A549 (cell line): ENCODE results near the gene CXCL5. TPM values are rescaled to one million over a fixed set of nuclear protein-coding genes. Genes with fewer than 3 reads are reported as not detected.

ENCODE experiments used
- ATAC-seq, 2 experiments: fragments of 200-7000 bp in 1 of 2; fragments of >200 bp in 1 of 2; cut with Nextera tagmentation in 1 of 2; cut with Tn5 transposase in 1 of 2; 3 replicates each; pipeline versions ENCODE4 v1.8.0 to v1.9.1; 2018 to 2020; ENCODE audit warnings: mild to moderate bottlenecking in 1 of 2, moderate library complexity in 1 of 2
- CTCF ChIA-PET: fragments of 300-600 bp; sonication (Branson Sonifier 250); formaldehyde crosslinking; extraction: SDS; loops from one replicate; lab custom pipeline; 2021; ENCODE audit warnings: antibody characterized with exemption, inconsistent platforms; lab: Yijun Ruan, JAX
- POLR2A ChIA-PET: fragments of 350-600 bp; formaldehyde crosslinking; extraction: SDS; loops from one replicate; lab custom pipeline; 2021; ENCODE audit warnings: antibody characterized with exemption, inconsistent platforms; lab: Yijun Ruan, JAX
- DNase-seq, 2 experiments: peaks; one replicate each; pipeline versions ENCODE4 v3.0.0 to v3.0.0-alpha.2; 2011 to 2016; ENCODE audit warnings: low read depth in 1 of 2, low spot score in 1 of 2
- FAIRE-seq: peaks from 2 replicates; lab custom pipeline; 2011; peaks lifted over from hg19 to GRCh38; lab: Jason Lieb, UNC
- H3K27ac ChIP-seq, 2 experiments: fragments of >200 bp; sonication (Bioruptor Twin); formaldehyde crosslinking; 3 replicates each; pipeline ENCODE4 v1.5.1; 2016 to 2017
- H3K4me1 ChIP-seq: fragments of >200 bp; sonication (Bioruptor Twin); formaldehyde crosslinking; 3 replicates; pipeline ENCODE4 v1.6.1; 2016
- H3K4me2 ChIP-seq: fragments of >200 bp; sonication (Bioruptor Twin); formaldehyde crosslinking; 3 replicates; pipeline ENCODE4 v1.6.1; 2016
- H3K4me3 ChIP-seq: fragments of >200 bp; sonication (Bioruptor Twin); formaldehyde crosslinking; 3 replicates; pipeline ENCODE4 v1.5.1; 2016
- H3K9me3 ChIP-seq: fragments of >200 bp; sonication (Bioruptor Twin); formaldehyde crosslinking; 3 replicates; pipeline ENCODE4 v1.6.1; 2016
- ATOH8 ChIP-seq: fragments of 250-450 bp; sonication (Bioruptor Pico); IDR thresholded peaks from 2 replicates; pipeline ENCODE4 v1.5.0; 2020; ENCODE audit warnings: low read depth, mild to moderate bottlenecking, moderate library complexity
- BCL3 ChIP-seq: fragments of >200 bp; sonication (Bioruptor Twin); formaldehyde crosslinking; IDR thresholded peaks from 3 replicates; pipeline ENCODE4 v1.6.1; 2016
- CEBPB ChIP-seq, 2 experiments: fragments of >200 bp in 1 of 2; sonication (Bioruptor Twin) in 1 of 2; formaldehyde crosslinking in 1 of 2; IDR thresholded peaks; 2 replicates each; pipeline ENCODE4 v1.6.1; 2012 to 2016
- CHD2 ChIP-seq: fragments of 150-350 bp; IDR thresholded peaks from 2 replicates; pipeline ENCODE4 v1.6.1; 2014; ENCODE audit warnings: low read length; ENCODE audit not compliant: partially characterized antibody
- CHD4 ChIP-seq: fragments of 200-600 bp; sonication (generic); IDR thresholded peaks from 2 replicates; pipeline ENCODE4 v1.6.1; 2016; ENCODE audit warnings: antibody characterized with exemption, mild to moderate bottlenecking, borderline replicate concordance
- EHMT2 ChIP-seq: fragments of 200-600 bp; sonication (generic); IDR thresholded peaks from 2 replicates; pipeline ENCODE4 v1.6.1; 2016; ENCODE audit warnings: antibody characterized with exemption, low read depth, mild to moderate bottlenecking, moderate library complexity
- EP300 ChIP-seq, 2 experiments: fragments of >200 bp; sonication (Bioruptor Twin); formaldehyde crosslinking; IDR thresholded peaks; 2 replicates in 1 of 2; 3 replicates in 1 of 2; pipeline ENCODE4 v1.6.1; 2016 to 2017
- ESRRA ChIP-seq: fragments of 150-350 bp; IDR thresholded peaks from 2 replicates; pipeline ENCODE4 v1.6.1; 2014; ENCODE audit warnings: mild to moderate bottlenecking, low read length, borderline replicate concordance
- FOSL2 ChIP-seq, 2 experiments: fragments of 450-650 bp in 1 of 2; fragments of >200 bp in 1 of 2; sonication (Bioruptor Twin) in 1 of 2; formaldehyde crosslinking; IDR thresholded peaks; 2 replicates each; pipeline versions ENCODE4 v1.5.0 to v1.6.1; 2016 to 2020; ENCODE audit warnings: mild to moderate bottlenecking in 1 of 2, moderate library complexity in 1 of 2
- FOXS1 ChIP-seq: fragments of 250-450 bp; sonication (Bioruptor Pico); IDR thresholded peaks from 2 replicates; pipeline ENCODE4 v1.5.0; 2020; ENCODE audit warnings: mild to moderate bottlenecking, moderate library complexity
- GATA3 ChIP-seq: IDR thresholded peaks from 2 replicates; pipeline ENCODE4 v1.6.1; 2012; ENCODE audit warnings: borderline replicate concordance
- HOXB13 ChIP-seq: fragments of 250-450 bp; sonication (Bioruptor Pico); IDR thresholded peaks from 2 replicates; pipeline ENCODE4 v1.5.0; 2020; ENCODE audit warnings: low read depth, mild to moderate bottlenecking, moderate library complexity
- JUN ChIP-seq, 2 experiments: fragments of >200 bp; sonication (Bioruptor Twin); formaldehyde crosslinking; IDR thresholded peaks; 2 replicates in 1 of 2; 3 replicates in 1 of 2; pipeline ENCODE4 v1.6.1; 2016 to 2017
- JUNB ChIP-seq: fragments of >200 bp; sonication (Bioruptor Twin); formaldehyde crosslinking; IDR thresholded peaks from 2 replicates; pipeline ENCODE4 v1.6.1; 2016
- KDM5A ChIP-seq: fragments of 200-600 bp; sonication (generic); IDR thresholded peaks from 2 replicates; pipeline ENCODE4 v1.6.1; 2016; ENCODE audit warnings: antibody characterized with exemption, mild to moderate bottlenecking
- MAFK ChIP-seq: fragments of 450-650 bp; IDR thresholded peaks from 2 replicates; pipeline ENCODE4 v1.6.1; 2014; ENCODE audit not compliant: partially characterized antibody
- MAX ChIP-seq: IDR thresholded peaks from 2 replicates; pipeline ENCODE4 v1.6.1; 2012
- NFE2L2 ChIP-seq: fragments of 150-350 bp; conservative IDR thresholded peaks from 2 replicates; pipeline ENCODE4 v1.6.1; 2014; ENCODE audit warnings: low read length
- NPAS2 ChIP-seq: fragments of 250-450 bp; sonication (Bioruptor Pico); IDR thresholded peaks from 2 replicates; pipeline ENCODE4 v1.8.0; 2022; ENCODE audit warnings: mild to moderate bottlenecking, moderate library complexity, borderline replicate concordance
- PHF8 ChIP-seq: fragments of 200-600 bp; sonication (generic); IDR thresholded peaks from 2 replicates; pipeline ENCODE4 v1.6.1; 2016; ENCODE audit warnings: low read depth, mild to moderate bottlenecking, antibody characterized with exemption, moderate library complexity, borderline replicate concordance
- POLR2AphosphoS2 ChIP-seq: conservative IDR thresholded peaks from 2 replicates; pipeline ENCODE4 v1.6.1; 2012; ENCODE audit warnings: low read length, improper control_type of control experiment, inconsistent platforms
- RAD21 ChIP-seq, 2 experiments: fragments of >200 bp in 1 of 2; sonication (Bioruptor Twin) in 1 of 2; formaldehyde crosslinking in 1 of 2; IDR thresholded peaks in 1 of 2; conservative IDR thresholded peaks in 1 of 2; 2 replicates in 1 of 2; 3 replicates in 1 of 2; pipeline ENCODE4 v1.6.1; 2012 to 2018; ENCODE audit warnings: inconsistent platforms in 1 of 2
- SMC3 ChIP-seq: fragments of >200 bp; sonication (Bioruptor Twin); formaldehyde crosslinking; IDR thresholded peaks from 3 replicates; pipeline ENCODE4 v1.6.1; 2018; ENCODE audit warnings: inconsistent platforms
- ZSCAN20 ChIP-seq: fragments of 250-450 bp; sonication (Bioruptor Pico); IDR thresholded peaks from 2 replicates; pipeline ENCODE4 v1.8.0; 2022; ENCODE audit warnings: mild to moderate bottlenecking, moderate library complexity
- WGBS: methylation state at CpG from one replicate; pipeline ENCODE4 v1.1.6; 2017; ENCODE audit errors: missing lambda C conversion rate; 5-methylcytosine and 5-hydroxymethylcytosine counted together
- polyA plus RNA-seq, 4 experiments: library from polyadenylated mRNA; depleted of rRNA in 3 of 4; stranded (reverse); fragments of >200 nt; fragmentation: RNase III in 1 of 4; extraction: RNeasy Plus Mini Kit Qiagen cat#74134 plus additional on column Dnase treatment in 1 of 4; gene quantifications; 2 replicates in 3 of 4; 3 replicates in 1 of 4; pipeline ENCODE4 v1.2.3, GENCODE V29; 2011 to 2017
- TF ChIP-seq, protein P1 (sequence below): IDR thresholded peaks from 2 replicates; pipeline ENCODE4 v1.6.1; 2012; ENCODE audit warnings: low read depth, borderline replicate concordance
- TF ChIP-seq, protein P2 (sequence below): fragments of >200 bp; sonication (Bioruptor Twin); formaldehyde crosslinking; IDR thresholded peaks from 2 replicates; pipeline ENCODE4 v1.6.1; 2016

CXCL5 gene
- polyA plus RNA-seq, 2 of the 4 experiments (the other 2 are of a cell fraction): 127 to 195 TPM

- FAIRE-seq (no peak), ATAC-seq (no peak), DNase-seq (no peak)
- no peaks in the 10 kb centered on the region; the same call in 2 of the 3 replicates for H3K9me3 ChIP-seq
- no peak overlapping the region for H3K4me2 ChIP-seq
- H3K4me3 ChIP-seq: no peak overlapping the region
- no peak for TF ChIP-seq MAX
- TF ChIP-seq MAFK: peak; percentile 50
- no peak for TF ChIP-seq PHF8
- TF ChIP-seq ATOH8 (CRISPR knock-in tag): no peak
- 87% methylated on average over 4 of the region's 4 CpGs for WGBS
- ChIA-PET POLR2A (no interaction called here), CTCF (no interaction called here)
- H3K4me1 ChIP-seq: peaks cover 18% of the 10 kb centered on the region; the same call in 2 of the 3 replicates
- no peak overlapping the region for H3K27ac ChIP-seq
These were observed 13.7 kb upstream of the CXCL5 start for GRCh38 chr4:74012130-74012529.

- ATAC-seq (no peak), FAIRE-seq (no peak), DNase-seq (no peak)
- POLR2A ChIA-PET: no interaction called here
- Histone ChIP-seq H3K9me3 (no peaks in the 10 kb centered on the region; the same call in 2 of the 3 replicates), H3K4me1 (peaks cover 27% of the 10 kb centered on the region), H3K4me2 (no peak overlapping the region), H3K27ac (no peak overlapping the region), H3K4me3 (no peak overlapping the region)
- WGBS: 85% methylated on average over 3 of the region's 3 CpGs
- TF ChIP-seq CHD4: no peak
- no peak for TF ChIP-seq EHMT2
- no peak for TF ChIP-seq NPAS2 (CRISPR knock-in tag)
- CTCF ChIA-PET: interaction anchor here (2.0 kb wide), 1 partner anchor 29 kb away, joined by 5 read pairs; the partner anchor contains the start of gene CXCL3
These were observed 10.8 kb upstream of the CXCL5 start for GRCh38 chr4:74009307-74009706.

- H3K4me3 ChIP-seq: no peak overlapping the region
- H3K4me2 ChIP-seq: peak overlapping the region; percentile 66
- ATAC-seq (peak; percentile 53 to 66; a peak in 2 of 6 replicates), FAIRE-seq (peak; percentile 32), DNase-seq (peak in 1 of 2 experiments; percentile 37)
- POLR2A ChIA-PET: interaction anchor here (0.7 to 1.0 kb wide), 2 partner anchors 7 to 93 kb away, joined by 3 to 4 read pairs; partner anchors contain the start of genes CXCL2 and CXCL5
- WGBS: 8% methylated on average over 2 of the region's 2 CpGs
- H3K9me3 ChIP-seq: peaks cover 4% of the 10 kb centered on the region; the same call in 1 of the 3 replicates
- H3K27ac ChIP-seq: peak overlapping the region; percentile 78 to 89
- TF ChIP-seq EP300 (IDR thresholded peaks at IDR 0.05) (no peak), MAFK (peak; percentile 52), CEBPB (IDR thresholded peaks at IDR 0.05) (peak; percentile 16 to 61; a peak in 3 of 4 replicates)
- CTCF ChIA-PET: interaction anchor here (1.0 to 1.1 kb wide), 2 partner anchors 14 to 33 kb away, joined by 3 to 4 read pairs; partner anchors contain the start of gene CXCL3
- H3K4me1 ChIP-seq: peaks cover 34% of the 10 kb centered on the region
These were observed 7.6 kb upstream of the CXCL5 start for GRCh38 chr4:74006009-74006476.

GRCh38 chr4:74005528-74005927 lies 7.1 kb upstream of the CXCL5 start:
- ChIA-PET CTCF (no interaction called here), POLR2A (no interaction called here)
- ATAC-seq (peak; percentile 78 to 92), DNase-seq (peak in 1 of 2 experiments; percentile 90), FAIRE-seq (peak; percentile 99)
- Histone ChIP-seq H3K4me2 (peak overlapping the region; percentile 66), H3K4me1 (peaks cover 34% of the 10 kb centered on the region), H3K4me3 (0 out of 3 replicates have a peak overlapping the region, but pooled peaks have one; percentile 15), H3K27ac (peak overlapping the region; percentile 78 to 89), H3K9me3 (peaks cover 5% of the 10 kb centered on the region; the same call in 1 of the 3 replicates)
- WGBS: 0% methylated on average over 3 of the region's 3 CpGs
- TF ChIP-seq SMC3 (peak; percentile 29; the same call in 2 of the 3 replicates), POLR2AphosphoS2 (no peak), HOXB13 (CRISPR knock-in tag) (peak; percentile 44; the same call in 1 of the 2 replicates), KDM5A (no peak), FOXS1 (CRISPR knock-in tag) (no peak), MAX (peak; percentile 22; the same call in 1 of the 2 replicates), BCL3 (peak; percentile 86; the same call in 2 of the 3 replicates), CHD2 (no peak), ZSCAN20 (CRISPR knock-in tag) (no peak), ESRRA (no peak), NFE2L2 (no peak), JUNB (peak; percentile 75), GATA3 (peak; percentile 83), RAD21 (conservative IDR thresholded peaks at IDR 0.05 in 1 of 2, IDR thresholded peaks at IDR 0.05 in 1 of 2) (peak; percentile 5 to 47; a peak in 2 of 5 replicates), JUN (IDR thresholded peaks at IDR 0.05) (peak; percentile 88 to 90; a peak in 4 of 5 replicates), MAFK (no peak), FOSL2 (IDR thresholded peaks at IDR 0.05) (no peak), FOSL2 (CRISPR knock-in tag; IDR thresholded peaks at IDR 0.05) (peak; percentile 60)
- TF ChIP-seq, protein P1, sequence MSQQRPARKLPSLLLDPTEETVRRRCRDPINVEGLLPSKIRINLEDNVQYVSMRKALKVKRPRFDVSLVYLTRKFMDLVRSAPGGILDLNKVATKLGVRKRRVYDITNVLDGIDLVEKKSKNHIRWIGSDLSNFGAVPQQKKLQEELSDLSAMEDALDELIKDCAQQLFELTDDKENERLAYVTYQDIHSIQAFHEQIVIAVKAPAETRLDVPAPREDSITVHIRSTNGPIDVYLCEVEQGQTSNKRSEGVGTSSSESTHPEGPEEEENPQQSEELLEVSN: no peak
- TF ChIP-seq, protein P2, sequence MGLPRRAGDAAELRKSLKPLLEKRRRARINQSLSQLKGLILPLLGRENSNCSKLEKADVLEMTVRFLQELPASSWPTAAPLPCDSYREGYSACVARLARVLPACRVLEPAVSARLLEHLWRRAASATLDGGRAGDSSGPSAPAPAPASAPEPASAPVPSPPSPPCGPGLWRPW: peak; percentile 60; the same call in 1 of the 2 replicates
